Spleen (tissue), 11 donors: ENCODE data around the gene DISP2. TPM values are rescaled to one million over a fixed set of nuclear protein-coding genes. Genes with fewer than 3 reads are reported as not detected.

Experiments used
- DNase-seq: peaks from one replicate; pipeline ENCODE4 v3.0.0-alpha.2; 2020
- H3K27ac ChIP-seq, 8 donors: fragments of 200-600 bp; sonication (generic) in 7 of 8; 1 replicate in 4 of 8; 2 replicates in 4 of 8; pipeline versions ENCODE4 v1.5.0 to v1.8.0; 2016 to 2021; ENCODE audit warnings: inconsistent platforms in 4 of 8, mild to moderate bottlenecking in 4 of 8, moderate library complexity in 1 of 8
- H3K27me3 ChIP-seq, 7 donors: fragments of 200-600 bp; sonication (generic) in 6 of 7; replicated peaks in 1 of 7; 1 replicate in 4 of 7; 2 replicates in 3 of 7; pipeline versions ENCODE4 v1.5.0 to v1.8.0; 2016 to 2021; ENCODE audit warnings: inconsistent platforms in 3 of 7, mild to moderate bottlenecking in 1 of 7
- H3K36me3 ChIP-seq, 6 donors: fragments of 200-600 bp; sonication (generic) in 5 of 6; 1 replicate in 4 of 6; 2 replicates in 2 of 6; pipeline versions ENCODE4 v1.5.0 to v1.8.0; 2016 to 2021; ENCODE audit warnings: inconsistent platforms in 2 of 6
- H3K4me1 ChIP-seq, 6 donors: fragments of 200-600 bp; sonication (generic) in 5 of 6; 1 replicate in 3 of 6; 2 replicates in 3 of 6; pipeline versions ENCODE4 v1.5.0 to v1.8.0; 2016 to 2021; ENCODE audit warnings: inconsistent platforms in 3 of 6
- H3K4me3 ChIP-seq, 8 donors: fragments of 200-600 bp; sonication (generic) in 7 of 8; 1 replicate in 4 of 8; 2 replicates in 4 of 8; pipeline versions ENCODE4 v1.5.0 to v1.8.0; 2016 to 2021; ENCODE audit warnings: inconsistent platforms in 4 of 8, mild to moderate bottlenecking in 4 of 8, moderate library complexity in 2 of 8
- H3K9me3 ChIP-seq, 8 donors: fragments of 200-600 bp; sonication (generic) in 7 of 8; 1 replicate in 4 of 8; 2 replicates in 4 of 8; pipeline versions ENCODE4 v1.5.0 to v1.8.0; 2016 to 2021; ENCODE audit warnings: inconsistent platforms in 4 of 8
- CTCF ChIP-seq, 11 experiments: fragments of 200-600 bp in 7 of 11; fragments of 450-650 bp in 4 of 11; sonication (generic) in 4 of 11; IDR thresholded peaks in 8 of 11; conservative IDR thresholded peaks in 3 of 11; 1 replicate in 7 of 11; 2 replicates in 4 of 11; pipeline versions ENCODE4 v1.4.0 to v1.8.0; 2016 to 2021; ENCODE audit warnings: antibody characterized with exemption in 11 of 11, inconsistent platforms in 4 of 11, mild to moderate bottlenecking in 1 of 11
- POLR2A ChIP-seq, 3 donors: fragments of 450-650 bp; IDR thresholded peaks; one replicate each; pipeline ENCODE4 v1.5.1; 2017; ENCODE audit warnings: antibody characterized with exemption in 3 of 3, mild to moderate bottlenecking in 1 of 3
- POLR2AphosphoS5 ChIP-seq, 3 donors: sonication (generic); formaldehyde crosslinking; IDR thresholded peaks; one replicate each; pipeline ENCODE4 v1.5.1; 2017; ENCODE audit warnings: antibody characterized with exemption in 3 of 3
- WGBS, 5 donors: extraction: QIAGEN DNeasy Blood & Tissue Kit in 3 of 5; methylation state at CpG; one replicate each; pipeline versions ENCODE4 v1.1.5 to v1.1.7; 2013 to 2018; 5-methylcytosine and 5-hydroxymethylcytosine counted together
- intact Hi-C: fragments of 100-400 bp; cut with DNase I; formaldehyde crosslinking; loops from one replicate; pipeline ENCODE4 v1.15.0; 2023; ENCODE audit warnings: low total_unique reads
- polyA plus RNA-seq, 3 donors: library from polyadenylated mRNA; stranded (reverse); fragments of 200-250 nt; gene quantifications; one replicate each; pipeline ENCODE4 v1.2.1, GENCODE V29; 2013
- total RNA-seq, 7 donors: library from RNA; depleted of rRNA in 3 of 7; stranded (reverse); fragments of >200 nt in 3 of 7; fragmentation: NEBNext Ultra II Directional in 4 of 7; extraction: Animal tissue kit (Norgen Biotek cat#: 25700) in 4 of 7; gene quantifications; one replicate each; pipeline versions ENCODE4 v1.1.0 to v1.2.1, GENCODE V29; 2016 to 2021
- donor health status: healthy with polysubstance abuse.
- donor health status: DM: no; HTN: no; CAD: no; lungs with moderate emphysema.
- donor health status: DM: no; HTN: no; CAD: no.
- donor health status: Bipolar disorder and iron deficiency.
- donor health status: healthy.
- donor health status: DM: no; HTN: no; CAD: no.
- donor health status: DM: yes; HTN: yes; CAD: no.

DISP2 gene
- total and polyA plus RNA-seq, 10 donors = 0.05 to 3.0 (median 0.54) TPM; not detected in 1

DNA sequence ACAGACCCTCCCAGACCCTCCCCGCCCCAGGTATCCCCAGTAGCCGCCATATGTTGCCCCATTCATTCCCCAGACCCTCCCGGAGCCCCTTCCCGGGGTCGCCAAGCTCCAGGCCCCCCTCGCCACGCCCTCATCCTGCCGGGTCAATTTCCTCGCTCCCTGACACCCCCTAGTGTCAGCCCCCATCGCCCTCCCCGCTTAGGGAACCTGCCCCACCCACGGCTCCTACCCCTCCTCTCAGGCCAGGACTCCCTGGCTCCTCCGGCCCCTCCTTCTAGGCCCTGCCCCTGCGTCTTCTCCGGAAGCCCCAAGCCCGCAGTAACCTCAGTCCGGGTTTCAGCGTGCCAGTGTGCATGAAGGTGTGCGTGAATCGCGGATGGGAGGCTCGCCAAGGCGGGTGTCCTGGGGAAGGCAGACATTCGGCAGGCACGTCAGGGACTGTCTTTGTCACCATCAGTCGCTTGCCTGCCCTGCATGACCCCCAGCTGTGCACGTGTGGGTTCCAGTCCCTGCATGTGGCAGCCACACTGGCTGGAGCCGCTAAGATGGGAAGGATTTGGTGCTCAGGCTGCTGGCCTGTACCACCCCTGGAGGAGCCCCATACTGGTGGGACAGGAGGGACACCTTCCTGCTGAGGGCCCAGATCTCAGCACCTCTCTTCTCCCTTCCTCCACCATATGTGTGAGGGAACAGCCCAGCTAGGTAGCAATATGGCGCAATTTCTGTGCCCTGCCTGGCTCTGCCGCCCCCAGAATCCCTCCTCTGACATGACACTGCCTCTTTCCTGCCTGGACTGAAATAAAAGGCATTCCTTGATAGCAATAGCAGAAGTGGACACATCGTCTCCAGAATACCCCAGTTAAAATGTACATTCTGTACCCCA lies 693 bp downstream of the DISP2 start:
- 10 to 12% (median 11%) methylated on average over 24 to 31 of the region's 31 CpGs for WGBS, 5 donors
- peak overlapping the region; percentile 43 to 78 (median 66) for H3K4me3 ChIP-seq

GRCh38 chr15:40360015-40360414 lies 2.0 kb downstream of the DISP2 start:
- Histone ChIP-seq H3K36me3 (peaks cover 0 to 5% (median 0%) of the 10 kb centered on the region in 6 donors), H3K4me3 (no peak overlapping the region), H3K9me3 (no peaks in the 10 kb centered on the region), H3K4me1 (peaks cover 3 to 20% (median 16%) of the 10 kb centered on the region in 6 donors), H3K27me3 (peaks cover 0 to 9% (median 0%) of the 10 kb centered on the region in 7 donors), H3K27ac (no peak overlapping the region)
- WGBS, 5 donors = 89 to 95% (median 94%) methylated on average over 4 of the region's 4 CpGs
- no peak for TF ChIP-seq POLR2AphosphoS5 (IDR thresholded peaks at IDR 0.05)
- TF ChIP-seq POLR2A (IDR thresholded peaks at IDR 0.05) = no peak
- no peak for TF ChIP-seq CTCF (IDR thresholded peaks at IDR 0.05 in 8 of 11, conservative IDR thresholded peaks at IDR 0.05 in 3 of 11)
- intact Hi-C loops = loop anchor here (10.0 kb wide), 1 partner anchor 55 kb away; no protein-coding TSS in a partner anchor
- peak; percentile 4 for DNase-seq

More for the DNA sequence above, 693 bp downstream of the DISP2 start:
- peak overlapping the region in 1 of 8 donors; percentile 14 for H3K27ac ChIP-seq
- peaks cover 0 to 9% (median 0%) of the 10 kb centered on the region in 7 donors for H3K27me3 ChIP-seq
- H3K36me3 ChIP-seq = peaks cover 0 to 5% (median 0%) of the 10 kb centered on the region in 6 donors
- intact Hi-C loops = no loop called here
- no peaks in the 10 kb centered on the region for H3K9me3 ChIP-seq
- H3K4me1 ChIP-seq = peaks cover 3 to 27% (median 16%) of the 10 kb centered on the region in 6 donors
- TF ChIP-seq POLR2AphosphoS5 (IDR thresholded peaks at IDR 0.05) (no peak), CTCF (IDR thresholded peaks at IDR 0.05 in 8 of 11, conservative IDR thresholded peaks at IDR 0.05 in 3 of 11) (peak in 1 of 11 experiments; percentile 12)
- peak; percentile 89 for DNase-seq

GRCh38 chr15:40361640-40362039 lies 3.6 kb downstream of the DISP2 start:
- peaks cover 0 to 5% (median 0%) of the 10 kb centered on the region in 6 donors for H3K36me3 ChIP-seq
- TF ChIP-seq POLR2AphosphoS5 (IDR thresholded peaks at IDR 0.05) = no peak
- no peak for TF ChIP-seq POLR2A (IDR thresholded peaks at IDR 0.05)
- TF ChIP-seq CTCF (IDR thresholded peaks at IDR 0.05 in 8 of 11, conservative IDR thresholded peaks at IDR 0.05 in 3 of 11) = no peak
- H3K27ac ChIP-seq = no peak overlapping the region
- intact Hi-C loops = loop anchor here (10.0 kb wide), 1 partner anchor 53 kb away; no protein-coding TSS in a partner anchor
- peaks cover 3 to 29% (median 18%) of the 10 kb centered on the region in 6 donors for H3K4me1 ChIP-seq
- peak; percentile 56 for DNase-seq
- 77 to 93% (median 87%) methylated on average over 2 of the region's 2 CpGs for WGBS, 5 donors
- peaks cover 0 to 9% (median 0%) of the 10 kb centered on the region in 7 donors for H3K27me3 ChIP-seq
- H3K9me3 ChIP-seq = no peaks in the 10 kb centered on the region
- no peak overlapping the region for H3K4me3 ChIP-seq

DNA sequence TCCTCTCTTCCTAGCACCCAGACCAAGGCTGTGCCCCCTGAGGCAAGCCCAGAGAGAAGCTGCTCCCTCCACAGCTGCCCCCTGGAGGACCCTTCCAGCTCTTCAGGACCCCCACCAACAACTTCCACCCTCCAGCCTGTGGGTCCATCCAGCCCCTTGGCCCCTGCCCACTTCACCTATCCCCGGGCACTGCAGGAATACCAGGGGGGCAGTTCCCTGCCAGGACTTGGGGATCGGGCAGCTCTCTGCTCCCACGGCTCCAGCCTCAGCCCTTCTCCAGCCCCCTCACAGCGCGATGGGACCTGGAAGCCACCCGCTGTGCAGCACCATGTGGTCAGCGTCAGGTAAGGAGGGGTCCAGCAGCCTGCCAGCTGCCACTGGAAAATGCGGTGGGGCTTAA lies 5.6 kb downstream of the DISP2 start:
- intact Hi-C loops = loop anchor here (10.0 kb wide), 1 partner anchor 51 kb away; no protein-coding TSS in a partner anchor
- DNase-seq = peak; percentile 67
- Histone ChIP-seq H3K27me3 (peaks cover 0 to 6% (median 0%) of the 10 kb centered on the region in 7 donors), H3K4me1 (peaks cover 12 to 33% (median 22%) of the 10 kb centered on the region in 6 donors), H3K9me3 (no peaks in the 10 kb centered on the region), H3K27ac (no peak overlapping the region), H3K4me3 (no peak overlapping the region), H3K36me3 (peaks cover 0 to 5% (median 0%) of the 10 kb centered on the region in 6 donors)
- 88 to 97% (median 91%) methylated on average over 4 to 8 of the region's 8 CpGs for WGBS, 5 donors
- no peak for TF ChIP-seq CTCF (IDR thresholded peaks at IDR 0.05 in 8 of 11, conservative IDR thresholded peaks at IDR 0.05 in 3 of 11)
- TF ChIP-seq POLR2A (IDR thresholded peaks at IDR 0.05) = no peak
- TF ChIP-seq POLR2AphosphoS5 (IDR thresholded peaks at IDR 0.05) = no peak
